ENCODE data around the gene TDRD5. TPM values are rescaled to one million over a fixed set of nuclear protein-coding genes. Genes with fewer than 3 reads are reported as not detected.

The TDRD5 gene
- total and polyA plus RNA-seq, 2 donors (not counting 1 experiment from before 2014, with no cell fraction given), result not detected

- Histone ChIP-seq H3K27ac (ENCODE audit: insufficient read depth, low read length) (no peak within 1 kb of the TSS), H4K20me1 (ENCODE audit: control insufficient read depth, extremely low read depth, insufficient read depth, low read length) (no peaks in the 10 kb centered on the region), H2AFZ (ENCODE audit: low read length) (no peak within 1 kb of the TSS), H3K9me3 (ENCODE audit: control insufficient read depth, insufficient read depth, low read depth, low read length) (no peaks in the 10 kb centered on the region), H3K9ac (ENCODE audit: insufficient read depth, low read length) (no peak within 1 kb of the TSS), H3K4me3 (replicated peaks in 1 of 4; ENCODE audit: control extremely low read depth in 1 of 4, insufficient read depth in 1 of 4, low read depth in 3 of 4, low read length in 4 of 4) (no peak within 1 kb of the TSS), H3K27me3 (ENCODE audit: control insufficient read depth, insufficient read depth, low read length) (peaks cover 19% of the 10 kb centered on the region), H3K79me2 (ENCODE audit: control insufficient read depth, insufficient read depth, low read length) (no peaks in the 10 kb centered on the region), H3K4me2 (ENCODE audit: extremely low read depth, insufficient read depth, low read length) (no peak within 1 kb of the TSS), H3K4me1 (ENCODE audit: control insufficient read depth, extremely low read depth, insufficient read depth, low read length) (no peaks in the 10 kb centered on the region), H3K36me3 (ENCODE audit: control insufficient read depth, insufficient read depth, low read length) (no peaks in the 10 kb centered on the region)
- DNase-seq (ENCODE audit: low read depth in 2 of 2), result no peak
- TF ChIP-seq CTCF (conservative IDR thresholded peaks at IDR 0.05 in 1 of 2, IDR thresholded peaks at IDR 0.05 in 1 of 2; ENCODE audit: low read depth in 1 of 2, low read length in 2 of 2) (no peak), EZH2 (IDR thresholded peaks at IDR 0.05; ENCODE audit: low read length, missing control alignments) (no peak)
Measured at GRCh38 chr1:179575497-179576314, 15.9 kb upstream of the TDRD5 start, which contains the start of gene NPHS2. NPHS2 (minus strand) TSS chr1:179575948; CDS start chr1:179575864, 84 bp downstream.

DNA sequence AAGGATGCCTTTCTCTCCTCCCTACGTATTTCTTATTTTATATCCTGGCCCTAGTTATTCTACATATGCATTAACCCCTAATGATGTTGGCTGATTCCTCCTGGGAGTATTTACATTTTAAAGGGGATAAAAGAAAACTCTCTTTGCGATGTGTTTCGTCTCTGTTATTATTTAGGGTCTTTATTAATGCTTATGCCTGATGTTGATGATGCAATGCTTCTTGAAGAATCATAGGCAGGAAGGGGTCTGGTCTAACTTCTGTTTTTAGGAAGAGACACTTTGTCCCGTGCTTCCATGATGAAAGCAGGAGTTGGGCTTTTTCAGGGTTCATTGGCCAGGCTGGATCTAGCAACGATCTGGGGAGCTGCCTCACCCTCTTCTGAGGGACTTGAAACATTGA lies 15.1 kb upstream of the TDRD5 start:
- Histone ChIP-seq H3K4me2 (ENCODE audit: extremely low read depth, insufficient read depth, low read length) (no peak overlapping the region), H3K79me2 (ENCODE audit: control insufficient read depth, insufficient read depth, low read length) (no peaks in the 10 kb centered on the region), H4K20me1 (ENCODE audit: control insufficient read depth, extremely low read depth, insufficient read depth, low read length) (no peaks in the 10 kb centered on the region), H3K9ac (ENCODE audit: insufficient read depth, low read length) (no peak overlapping the region), H3K36me3 (ENCODE audit: control insufficient read depth, insufficient read depth, low read length) (no peaks in the 10 kb centered on the region), H2AFZ (ENCODE audit: low read length) (no peak overlapping the region), H3K4me3 (replicated peaks in 1 of 4; ENCODE audit: control extremely low read depth in 1 of 4, insufficient read depth in 1 of 4, low read depth in 3 of 4, low read length in 4 of 4) (no peak overlapping the region), H3K27me3 (ENCODE audit: control insufficient read depth, insufficient read depth, low read length) (peaks cover 19% of the 10 kb centered on the region), H3K4me1 (ENCODE audit: control insufficient read depth, extremely low read depth, insufficient read depth, low read length) (no peaks in the 10 kb centered on the region), H3K9me3 (ENCODE audit: control insufficient read depth, insufficient read depth, low read depth, low read length) (no peaks in the 10 kb centered on the region), H3K27ac (ENCODE audit: insufficient read depth, low read length) (no peak overlapping the region)
- TF ChIP-seq CTCF (conservative IDR thresholded peaks at IDR 0.05 in 1 of 2, IDR thresholded peaks at IDR 0.05 in 1 of 2; ENCODE audit: low read depth in 1 of 2, low read length in 2 of 2) (no peak), EZH2 (IDR thresholded peaks at IDR 0.05; ENCODE audit: low read length, missing control alignments) (no peak)
- DNase-seq (ENCODE audit: low read depth in 2 of 2), result no peak

DNA sequence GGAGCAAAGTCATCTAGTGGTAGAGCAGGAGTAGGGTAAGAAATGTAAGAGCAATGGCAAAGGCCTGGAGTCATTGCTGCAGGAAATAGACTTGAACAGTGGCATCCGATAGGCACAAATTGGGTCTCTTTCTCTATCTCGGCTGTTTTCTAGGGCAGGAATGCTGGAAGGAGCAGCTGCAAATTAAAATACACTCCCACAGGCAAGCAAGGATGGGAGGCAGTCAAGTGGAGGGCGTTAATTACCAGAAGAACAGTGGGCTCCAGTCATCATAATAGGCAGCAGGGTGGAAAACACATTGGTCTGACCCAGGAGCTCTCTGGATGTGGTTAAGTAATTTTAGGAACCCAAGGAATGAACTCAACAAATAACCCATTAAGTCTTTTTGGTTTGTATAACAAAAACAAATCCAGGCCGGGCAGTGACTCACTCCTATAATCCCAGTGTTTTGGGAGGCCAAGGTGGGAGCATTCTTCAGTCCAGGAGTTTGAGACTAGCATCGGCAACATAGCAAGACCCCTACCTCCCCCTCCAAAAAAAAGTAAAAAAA lies 7.8 kb upstream of the TDRD5 start:
- DNase-seq (ENCODE audit: low read depth in 2 of 2), result no peak
- H2AFZ ChIP-seq (ENCODE audit: low read length), result no peak overlapping the region

More for the DNA sequence above, 7.8 kb upstream of the TDRD5 start:
- Histone ChIP-seq H3K4me1 (ENCODE audit: control insufficient read depth, extremely low read depth, insufficient read depth, low read length) (no peaks in the 10 kb centered on the region), H3K4me2 (ENCODE audit: extremely low read depth, insufficient read depth, low read length) (no peak overlapping the region), H3K4me3 (replicated peaks in 1 of 4; ENCODE audit: control extremely low read depth in 1 of 4, insufficient read depth in 1 of 4, low read depth in 3 of 4, low read length in 4 of 4) (no peak overlapping the region), H3K36me3 (ENCODE audit: control insufficient read depth, insufficient read depth, low read length) (no peaks in the 10 kb centered on the region), H3K9ac (ENCODE audit: insufficient read depth, low read length) (no peak overlapping the region), H3K27me3 (ENCODE audit: control insufficient read depth, insufficient read depth, low read length) (no peaks in the 10 kb centered on the region), H3K27ac (ENCODE audit: insufficient read depth, low read length) (no peak overlapping the region), H3K79me2 (ENCODE audit: control insufficient read depth, insufficient read depth, low read length) (no peaks in the 10 kb centered on the region), H4K20me1 (ENCODE audit: control insufficient read depth, extremely low read depth, insufficient read depth, low read length) (no peaks in the 10 kb centered on the region), H3K9me3 (ENCODE audit: control insufficient read depth, insufficient read depth, low read depth, low read length) (no peaks in the 10 kb centered on the region)
- TF ChIP-seq CTCF (conservative IDR thresholded peaks at IDR 0.05 in 1 of 2, IDR thresholded peaks at IDR 0.05 in 1 of 2; ENCODE audit: low read depth in 1 of 2, low read length in 2 of 2) (no peak), EZH2 (IDR thresholded peaks at IDR 0.05; ENCODE audit: low read length, missing control alignments) (no peak)

Data from fibroblast of lung (primary cell).